Measurements from ENCODE around the gene FUBP1. TPM values are rescaled to one million over a fixed set of nuclear protein-coding genes. Genes with fewer than 3 reads are reported as not detected.
"Not testable (repeated sequence)": the region's sequence is repeated elsewhere in the genome, so short reads cannot be mapped to it uniquely, and the experiment has no call there.

The FUBP1 gene
- total RNA-seq, 1 donor from 2014 or later = 103 TPM

- no peak for FAIRE-seq
- Histone ChIP-seq H3K36me3 (ENCODE audit: control insufficient read depth, insufficient read depth, low read length) (no peaks in the 10 kb centered on the region), H3K4me3 (ENCODE audit: low read depth, low read length) (peak within 1 kb of the TSS; percentile 45), H3K27me3 (ENCODE audit: control insufficient read depth, insufficient read depth, low read length) (no peaks in the 10 kb centered on the region)
- TF ChIP-seq CTCF (IDR thresholded peaks at IDR 0.05; ENCODE audit: insufficient read depth, low read length, severe bottlenecking) = no peak
- DNase-seq (ENCODE audit: low read depth) = peak; percentile 98
Observed at GRCh38 chr1:78004719-78005447, 26.0 kb upstream of the FUBP1 start, which contains the start of gene DNAJB4. Gene DNAJB4 (plus strand): TSS chr1:78004939. CDS start chr1:78005111, 172 bp downstream.

GRCh38 chr1:78003882-78004718 is 25.2 kb upstream of the FUBP1 start:
- H3K4me3 ChIP-seq (ENCODE audit: low read depth, low read length) = peak overlapping the region; percentile 45
- DNase-seq (ENCODE audit: low read depth) (peak; percentile 80), FAIRE-seq (no peak)
- TF ChIP-seq CTCF (IDR thresholded peaks at IDR 0.05; ENCODE audit: insufficient read depth, low read length, severe bottlenecking) = no peak
- no peaks in the 10 kb centered on the region for H3K27me3 ChIP-seq (ENCODE audit: control insufficient read depth, insufficient read depth, low read length)
- H3K36me3 ChIP-seq (ENCODE audit: control insufficient read depth, insufficient read depth, low read length) = no peaks in the 10 kb centered on the region

- no peaks in the 10 kb centered on the region for H3K27me3 ChIP-seq (ENCODE audit: control insufficient read depth, insufficient read depth, low read length)
- no peaks in the 10 kb centered on the region for H3K36me3 ChIP-seq (ENCODE audit: control insufficient read depth, insufficient read depth, low read length)
- DNase-seq (ENCODE audit: low read depth) (peak; percentile 44), FAIRE-seq (no peak)
- no peak overlapping the region for H3K4me3 ChIP-seq (ENCODE audit: low read depth, low read length)
- no peak for TF ChIP-seq CTCF (IDR thresholded peaks at IDR 0.05; ENCODE audit: insufficient read depth, low read length, severe bottlenecking)
Observed at GRCh38 chr1:78003070-78003746, 24.3 kb upstream of the FUBP1 start.

DNA sequence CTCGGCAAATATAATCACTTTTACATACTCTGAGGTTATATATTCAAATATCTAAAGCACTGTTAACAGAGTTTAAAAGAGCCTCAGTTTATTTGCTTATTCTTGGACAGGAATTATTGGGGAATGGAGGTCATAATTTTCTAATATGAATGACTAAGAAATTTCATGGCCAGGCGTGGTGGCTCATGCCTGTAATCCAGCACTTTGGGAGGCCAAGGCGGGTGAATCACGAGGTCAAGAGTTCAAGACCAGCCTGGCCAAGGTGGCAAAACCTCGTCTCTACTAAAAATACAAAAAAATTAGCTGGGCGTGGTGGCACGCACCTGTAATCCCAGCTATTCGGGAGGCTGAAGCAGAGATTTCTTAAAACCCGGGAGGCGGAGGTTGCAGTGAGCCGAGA is 21.7 kb upstream of the FUBP1 start:
- not testable (repeated sequence) for FAIRE-seq; DNase-seq (ENCODE audit: low read depth); H3K36me3 ChIP-seq (ENCODE audit: control insufficient read depth, insufficient read depth, low read length); H3K4me3 ChIP-seq (ENCODE audit: low read depth, low read length); H3K27me3 ChIP-seq (ENCODE audit: control insufficient read depth, insufficient read depth, low read length)

GRCh38 chr1:77996734-77997133 is 17.9 kb upstream of the FUBP1 start:
- no peak for TF ChIP-seq CTCF (IDR thresholded peaks at IDR 0.05; ENCODE audit: insufficient read depth, low read length, severe bottlenecking)
- no peak for DNase-seq (ENCODE audit: low read depth)
- no peak overlapping the region for H3K4me3 ChIP-seq (ENCODE audit: low read depth, low read length)
- no peak for FAIRE-seq
- H3K36me3 ChIP-seq (ENCODE audit: control insufficient read depth, insufficient read depth, low read length) = peaks cover 2% of the 10 kb centered on the region
- no peaks in the 10 kb centered on the region for H3K27me3 ChIP-seq (ENCODE audit: control insufficient read depth, insufficient read depth, low read length)

Measured in bronchial epithelial cell (primary cell).